Measurements from ENCODE around the gene STXBP6.

DNA sequence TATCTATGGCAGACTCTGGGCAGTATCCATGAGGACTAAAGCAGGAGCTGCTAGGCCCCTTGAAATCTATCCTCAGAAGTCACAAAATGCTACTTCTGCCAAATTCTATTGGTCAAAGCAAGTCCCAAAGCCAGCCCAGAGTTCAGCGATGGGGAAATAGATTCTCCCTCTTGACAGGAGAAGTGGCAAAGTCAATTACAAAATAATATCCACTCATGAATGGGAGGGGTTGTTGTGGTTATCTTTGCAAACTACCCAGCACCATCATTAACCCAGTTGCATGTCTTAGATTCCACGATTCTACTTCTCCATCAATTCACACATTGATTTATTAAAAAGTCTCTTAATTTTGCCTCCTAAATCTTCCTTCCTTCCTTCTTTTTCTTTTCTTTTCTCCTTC, 30.7 kb upstream of the STXBP6 start:
- TF ChIP-seq CTCF (IDR thresholded peaks at IDR 0.05) (no peak), POLR2A (IDR thresholded peaks at IDR 0.05) (no peak), POLR2AphosphoS5 (IDR thresholded peaks at IDR 0.05) (no peak)

Measured in suprapubic skin (tissue), 4 donors.